Pancreas (tissue), 10 donors: Measurements from ENCODE around the gene DYNLT2. TPM values are rescaled to one million over a fixed set of nuclear protein-coding genes. Genes with fewer than 3 reads are reported as not detected.

Source experiments
- ATAC-seq, 4 donors: fragments of 200-7000 bp; cut with Tn5 transposase; one replicate each; pipeline versions ENCODE4 v1.8.0 to v1.9.1; 2020; ENCODE audit warnings: mild to moderate bottlenecking in 4 of 4, moderate library complexity in 4 of 4
- DNase-seq, 6 donors: peaks; one replicate each; pipeline ENCODE4 v3.0.0-alpha.2; 2020
- FAIRE-seq: peaks from 2 replicates; lab custom pipeline; 2012; peaks lifted over from hg19 to GRCh38; lab: Jason Lieb, UNC
- H3K27ac ChIP-seq, 4 donors: fragments of 200-600 bp; sonication (generic); 1 replicate in 3 of 4; 2 replicates in 1 of 4; pipeline versions ENCODE4 v1.5.0 to v1.8.0; 2020
- H3K27me3 ChIP-seq, 4 donors: fragments of 200-600 bp; one replicate each; pipeline ENCODE4 v1.8.0; 2021
- H3K36me3 ChIP-seq, 3 donors: fragments of 200-600 bp; sonication (generic) in 1 of 3; one replicate each; pipeline versions ENCODE4 v1.5.0 to v1.8.0; 2020 to 2021
- H3K4me1 ChIP-seq, 3 donors: fragments of 200-600 bp; one replicate each; pipeline ENCODE4 v1.8.0; 2021
- H3K4me3 ChIP-seq, 4 donors: fragments of 200-600 bp; sonication (generic) in 2 of 4; one replicate each; pipeline versions ENCODE4 v1.5.0 to v1.8.0; 2020 to 2021
- H3K9me3 ChIP-seq, 4 donors: fragments of 200-600 bp; one replicate each; pipeline ENCODE4 v1.8.0; 2021
- CTCF ChIP-seq, 4 donors: fragments of 200-600 bp; sonication (generic) in 3 of 4; IDR thresholded peaks; one replicate each; pipeline versions ENCODE4 v1.5.0 to v1.8.0; 2021; ENCODE audit warnings: antibody characterized with exemption in 4 of 4
- WGBS, 2 donors: extraction: QIAGEN DNeasy Blood & Tissue Kit; methylation state at CpG; one replicate each; pipeline ENCODE4 v1.1.7; 2013; 5-methylcytosine and 5-hydroxymethylcytosine counted together
- intact Hi-C, 3 donors: fragments of 100-400 bp; cut with DNase I; formaldehyde crosslinking; loops; one replicate each; pipeline versions ENCODE4 v1.11.1 to v1.14.2; 2022
- polyA plus RNA-seq, 2 donors: library from polyadenylated mRNA; stranded (reverse); fragments of 200-250 nt; gene quantifications; one replicate each; pipeline ENCODE4 v1.2.3, GENCODE V29; 2013
- total RNA-seq, 6 donors: library from RNA; stranded (reverse); fragmentation: NEBNext Ultra II Directional in 4 of 6; extraction: Animal tissue kit (Norgen Biotek cat#: 25700) in 4 of 6; gene quantifications; one replicate each; pipeline versions ENCODE4 v1.2.1 to v1.2.4, GENCODE V29; 2021 to 2023
- donor health status: healthy with polysubstance abuse.
- donor health status: DM: no; HTN: no; CAD: no; lungs with moderate emphysema.
- donor health status: DM: no; HTN: no; CAD: no.
- donor health status: control.
- donor health status: control.
- donor health status: Bipolar disorder and iron deficiency.
- donor health status: DM: yes; HTN: yes; CAD: no.
- donor health status: DM: no; HTN: no; CAD: no.
- donor health status: DM: no; HTN: no; CAD: no.
- donor health status: DM: yes; HTN: yes; CAD: no.

Gene DYNLT2
- total and polyA plus RNA-seq, 8 donors: 0.20 to 2.9 (median 1.1) TPM

GRCh38 chr6:169788809-169789145 lies 37.4 kb upstream of the DYNLT2 start:
- H3K9me3 ChIP-seq: no peaks in the 10 kb centered on the region
- no peak for ATAC-seq
- intact Hi-C loops: no loop called here
- H3K36me3 ChIP-seq: no peaks in the 10 kb centered on the region
- 33 to 45% methylated on average over 4 of the region's 4 CpGs for WGBS, 2 donors
- peaks cover 0 to 9% (median 0%) of the 10 kb centered on the region in 3 donors for H3K4me1 ChIP-seq
- H3K27ac ChIP-seq: no peak overlapping the region
- H3K4me3 ChIP-seq: no peak overlapping the region
- H3K27me3 ChIP-seq: no peaks in the 10 kb centered on the region
- DNase-seq: no peak
- FAIRE-seq: no peak
- no peak for TF ChIP-seq CTCF (IDR thresholded peaks at IDR 0.05)

GRCh38 chr6:169787797-169788196 lies 36.4 kb upstream of the DYNLT2 start:
- no peaks in the 10 kb centered on the region for H3K9me3 ChIP-seq
- no peak overlapping the region for H3K27ac ChIP-seq
- TF ChIP-seq CTCF (IDR thresholded peaks at IDR 0.05): no peak
- no peak for ATAC-seq
- WGBS, 2 donors: 74% methylated on average over 7 of the region's 7 CpGs
- no peak overlapping the region for H3K4me3 ChIP-seq
- no peak for DNase-seq
- intact Hi-C loops: no loop called here
- FAIRE-seq: no peak
- peaks cover 0 to 9% (median 0%) of the 10 kb centered on the region in 3 donors for H3K4me1 ChIP-seq
- no peaks in the 10 kb centered on the region for H3K27me3 ChIP-seq
- no peaks in the 10 kb centered on the region for H3K36me3 ChIP-seq

- intact Hi-C loops: no loop called here
- Histone ChIP-seq H3K9me3 (no peaks in the 10 kb centered on the region), H3K27ac (no peak overlapping the region), H3K4me3 (no peak overlapping the region), H3K27me3 (no peaks in the 10 kb centered on the region), H3K4me1 (peaks cover 0 to 9% (median 0%) of the 10 kb centered on the region in 3 donors), H3K36me3 (no peaks in the 10 kb centered on the region)
- no peak for ATAC-seq
- 53 to 69% methylated on average over 5 of the region's 5 CpGs for WGBS, 2 donors
- FAIRE-seq: no peak
- no peak for TF ChIP-seq CTCF (IDR thresholded peaks at IDR 0.05)
- no peak for DNase-seq
These were observed 35.0 kb upstream of the DYNLT2 start for GRCh38 chr6:169786349-169786748.

GRCh38 chr6:169785566-169785965 lies 34.2 kb upstream of the DYNLT2 start:
- 73 to 81% methylated on average over 9 of the region's 9 CpGs for WGBS, 2 donors

More at GRCh38 chr6:169785566-169785965, 34.2 kb upstream of the DYNLT2 start:
- no peak overlapping the region for H3K27ac ChIP-seq
- H3K4me3 ChIP-seq: no peak overlapping the region
- no peaks in the 10 kb centered on the region for H3K27me3 ChIP-seq
- intact Hi-C loops: no loop called here
- no peaks in the 10 kb centered on the region for H3K9me3 ChIP-seq
- TF ChIP-seq CTCF (IDR thresholded peaks at IDR 0.05): no peak
- FAIRE-seq (no peak), DNase-seq (peak in 1 of 6 donors; percentile 2), ATAC-seq (no peak)
- peaks cover 0 to 6% (median 0%) of the 10 kb centered on the region in 3 donors for H3K4me1 ChIP-seq
- no peaks in the 10 kb centered on the region for H3K36me3 ChIP-seq
